ENCODE results near the gene WDFY2.

Gene WDFY2

DNA sequence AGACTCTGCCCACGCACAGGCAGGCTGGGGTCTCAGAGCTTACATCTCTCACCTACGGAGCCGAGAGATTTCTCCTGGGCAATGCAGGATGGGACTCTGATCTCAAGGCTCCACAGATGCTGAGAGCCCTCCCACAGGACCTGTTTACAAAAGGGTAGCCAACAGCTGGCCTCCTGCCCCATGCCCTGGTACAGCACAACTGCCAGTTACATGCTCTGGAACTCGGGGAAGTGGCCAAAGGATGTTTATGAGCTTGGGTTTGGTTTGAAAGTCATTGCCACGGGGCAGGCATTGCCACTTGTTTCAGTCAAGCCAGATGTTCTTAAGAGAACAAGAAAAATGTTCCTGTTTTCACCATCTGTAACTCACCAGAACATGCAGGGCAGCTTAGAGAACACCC, 216.2 kb downstream of the WDFY2 start:
- no peak for DNase-seq (ENCODE audit: low read depth)

DNA sequence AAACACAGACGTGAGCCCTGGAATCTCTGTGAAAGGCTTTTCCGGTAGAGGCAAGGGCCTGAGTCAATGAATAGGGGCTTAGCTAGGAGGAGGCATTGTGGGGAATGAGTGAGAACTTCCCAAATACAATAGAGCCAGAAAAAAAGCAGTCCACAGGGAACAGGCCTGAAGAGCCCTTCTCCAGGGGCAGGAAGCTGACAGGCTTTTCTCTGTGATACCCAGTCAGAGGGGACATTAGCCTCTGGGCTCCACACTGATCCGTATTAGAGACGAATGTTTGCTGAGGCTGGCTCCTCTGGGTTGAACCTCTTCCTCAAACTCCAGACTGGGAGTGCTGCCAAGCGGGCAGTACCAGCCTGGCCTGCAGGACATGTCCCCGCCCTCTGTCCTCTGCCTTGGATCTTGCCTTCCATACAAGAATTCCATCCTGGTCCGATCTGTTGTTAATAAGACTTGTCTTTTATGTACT, 217.4 kb downstream of the WDFY2 start:
- DNase-seq (ENCODE audit: low read depth), result no peak

DNA sequence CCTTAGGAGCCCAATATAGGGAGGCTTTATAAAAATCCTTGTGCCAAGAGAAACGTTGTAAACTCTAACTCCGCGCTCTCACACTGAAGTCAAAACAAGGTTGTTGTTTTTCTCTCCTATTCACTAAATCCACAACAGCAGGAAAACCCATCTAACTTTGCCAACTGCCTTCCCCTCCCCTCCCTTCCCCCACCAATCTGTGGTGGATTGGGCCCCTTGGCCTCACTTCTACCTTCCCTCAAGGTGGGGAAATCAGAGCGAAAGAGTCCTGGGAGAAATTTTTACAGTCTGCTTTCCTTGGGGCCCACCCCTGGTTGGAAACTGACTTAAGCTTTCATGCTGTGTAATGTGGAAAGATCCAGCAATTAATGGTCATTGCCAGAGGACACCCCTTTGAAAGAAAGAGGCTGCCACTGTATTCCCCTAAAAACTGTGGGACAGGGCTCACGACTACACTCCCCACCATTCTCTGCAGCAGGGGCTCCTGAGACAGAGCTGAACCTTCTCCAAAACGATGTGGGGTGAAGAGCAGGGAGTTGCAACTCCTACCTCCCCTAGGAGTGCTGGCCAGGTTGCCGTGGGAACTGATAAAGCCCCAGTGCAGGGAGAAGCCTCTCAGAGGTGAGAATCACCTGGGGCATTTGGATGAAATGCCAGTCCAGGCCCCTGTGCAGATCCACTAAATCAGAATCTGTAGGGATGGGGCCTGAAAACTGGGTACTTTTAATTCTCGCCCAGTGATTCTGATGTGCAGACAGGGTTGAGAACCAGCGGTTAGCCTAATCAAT, 218.6 kb downstream of the WDFY2 start:
- DNase-seq (ENCODE audit: low read depth), result no peak

DNA sequence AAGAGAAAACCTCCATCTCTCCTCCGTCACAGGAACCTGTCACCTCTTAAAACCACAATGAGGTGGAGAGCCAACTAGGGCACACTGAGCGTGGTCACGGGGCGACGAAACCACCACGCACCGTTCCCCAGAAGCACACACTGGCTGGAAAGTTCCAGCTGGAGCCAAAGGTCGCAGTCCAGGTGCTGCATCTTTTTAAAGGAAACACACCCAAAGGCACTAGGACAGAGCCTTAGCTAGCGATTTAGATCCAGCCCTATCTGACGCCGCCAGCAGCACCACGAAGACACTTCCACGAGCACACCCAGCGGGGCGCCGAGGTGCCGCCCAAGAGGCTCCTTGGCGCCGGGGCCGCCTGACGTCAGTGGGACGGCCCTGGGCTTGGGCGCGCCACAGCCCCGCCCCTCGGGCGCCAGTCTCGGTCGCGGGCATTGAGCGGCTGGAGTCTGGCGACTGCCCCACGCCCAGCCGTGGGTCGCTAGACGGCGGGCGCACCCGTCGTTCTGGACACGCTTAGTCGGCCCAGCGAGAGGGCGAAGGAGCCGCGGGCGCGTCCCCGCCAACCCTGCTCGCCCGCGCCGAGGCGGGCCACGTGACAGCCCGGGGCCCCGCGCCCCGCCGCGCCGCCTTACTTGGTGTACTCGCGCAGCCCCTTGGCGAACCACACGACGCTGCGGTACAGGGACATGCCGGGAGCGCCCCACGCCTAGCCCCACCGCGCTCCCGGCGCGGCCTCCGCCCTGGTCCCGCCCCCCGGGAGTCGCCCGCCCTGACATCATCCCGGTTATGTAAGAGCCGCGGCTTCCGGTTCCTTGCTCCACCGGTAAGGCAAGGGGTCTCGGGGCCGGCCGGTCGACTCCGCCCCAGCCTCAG, 219.4 kb downstream of the WDFY2 start, which contains the start of gene DHRS12:
Gene DHRS12 (minus strand): TSS at position 742 of the 873 bp plus-strand sequence. CDS start 4,504 bp downstream, outside the sequence.
- no peak for DNase-seq (ENCODE audit: low read depth)

DNA sequence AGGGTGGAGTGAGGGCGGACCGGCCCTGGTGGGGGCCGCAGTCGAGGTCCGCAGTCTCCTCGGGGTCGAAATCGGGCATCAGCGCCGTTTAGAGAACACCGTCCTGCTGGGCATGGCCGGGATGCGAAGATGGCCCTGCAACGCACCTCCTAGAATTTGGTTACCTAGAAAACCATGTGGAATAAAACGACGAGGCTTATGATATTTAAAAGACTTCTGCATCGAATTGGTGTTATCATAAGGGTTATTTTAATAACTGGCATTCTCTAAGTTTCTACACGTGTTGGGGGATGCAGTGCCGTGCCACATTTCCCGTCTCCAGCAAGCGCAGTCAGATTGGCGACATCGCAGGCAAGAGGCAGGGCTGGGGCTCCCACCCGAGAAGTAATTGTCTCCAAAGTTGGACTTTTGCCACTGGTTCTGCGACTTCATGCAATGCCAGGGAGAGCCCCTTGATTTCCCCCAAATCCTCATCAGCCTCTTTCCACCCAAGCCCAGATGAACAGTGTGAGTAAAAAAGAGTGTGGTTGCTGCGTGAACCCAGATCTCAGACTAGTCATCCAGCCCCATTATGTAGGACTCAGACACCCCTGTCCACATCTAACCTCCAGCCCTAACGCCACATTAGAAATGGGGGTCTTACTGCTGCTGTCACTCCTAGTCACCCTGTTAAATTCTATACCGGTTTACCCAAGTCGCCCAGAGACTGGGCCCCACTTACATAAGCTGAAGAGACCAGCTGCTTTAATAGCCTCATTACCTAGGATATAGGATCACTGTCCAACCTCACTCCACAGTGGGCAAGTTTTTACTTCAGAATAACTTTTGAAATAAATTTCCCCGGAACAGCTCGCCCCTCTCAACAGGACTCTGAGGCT, 220.3 kb downstream of the WDFY2 start:
- DNase-seq (ENCODE audit: low read depth), result no peak

DNA sequence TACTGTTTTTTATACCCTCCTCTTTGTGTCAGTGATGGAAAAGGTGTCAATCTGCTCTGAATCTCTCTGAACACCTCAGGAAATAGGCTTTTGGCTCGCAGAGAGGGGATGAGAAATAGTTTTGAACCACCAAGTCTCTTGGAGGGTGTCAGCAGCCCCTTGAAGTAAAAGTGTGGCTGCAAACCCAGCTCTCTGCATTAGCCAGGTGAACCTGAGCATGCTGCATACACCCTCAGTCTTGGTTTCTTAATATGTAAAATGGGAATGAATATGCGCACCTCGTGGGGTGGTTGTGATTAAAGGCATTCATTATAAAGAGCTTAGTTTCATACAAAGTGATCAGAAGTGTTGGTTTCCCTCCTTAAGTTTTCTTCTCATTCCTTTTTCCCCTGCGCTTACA, 221.1 kb downstream of the WDFY2 start:
- no peak for DNase-seq (ENCODE audit: low read depth)

DNA sequence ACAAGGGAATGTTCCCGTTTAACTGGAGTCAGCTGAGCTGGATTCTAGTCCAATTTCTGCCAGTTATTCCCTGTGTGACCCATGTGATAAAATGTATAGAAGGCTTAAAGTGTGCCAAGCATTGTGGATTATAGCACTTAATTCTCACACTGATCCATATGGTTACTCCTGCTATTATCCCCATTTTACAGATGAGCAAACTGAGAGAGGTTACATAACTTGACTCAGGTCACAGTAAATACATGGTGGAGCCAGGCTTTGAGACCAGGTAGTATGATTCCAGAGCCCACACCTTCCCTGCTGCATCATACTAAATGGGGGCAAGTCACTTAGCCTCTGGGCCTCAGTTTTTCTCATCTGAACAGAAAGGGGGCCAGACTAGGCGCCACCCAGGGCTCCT, 221.7 kb downstream of the WDFY2 start:
- no peak for DNase-seq (ENCODE audit: low read depth)

DNA sequence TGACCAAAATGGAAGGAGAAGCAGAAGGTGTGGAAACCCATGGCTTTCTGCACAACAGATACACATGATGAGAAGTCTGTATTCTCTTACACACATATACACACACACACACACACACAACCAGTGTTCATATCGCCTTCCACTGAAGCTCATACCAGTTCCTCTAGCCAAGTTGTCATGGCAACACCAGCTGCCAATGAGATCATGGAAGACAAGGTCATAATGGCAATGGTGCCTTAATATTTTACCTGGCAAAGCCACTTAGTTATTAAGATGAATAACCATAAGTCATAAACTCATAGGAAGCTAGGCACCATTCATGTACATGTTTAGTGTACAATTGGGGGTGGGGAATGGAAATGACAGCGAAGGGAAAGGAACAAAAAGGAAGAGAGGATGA, 222.3 kb downstream of the WDFY2 start:
- no peak for DNase-seq (ENCODE audit: low read depth)

DNA sequence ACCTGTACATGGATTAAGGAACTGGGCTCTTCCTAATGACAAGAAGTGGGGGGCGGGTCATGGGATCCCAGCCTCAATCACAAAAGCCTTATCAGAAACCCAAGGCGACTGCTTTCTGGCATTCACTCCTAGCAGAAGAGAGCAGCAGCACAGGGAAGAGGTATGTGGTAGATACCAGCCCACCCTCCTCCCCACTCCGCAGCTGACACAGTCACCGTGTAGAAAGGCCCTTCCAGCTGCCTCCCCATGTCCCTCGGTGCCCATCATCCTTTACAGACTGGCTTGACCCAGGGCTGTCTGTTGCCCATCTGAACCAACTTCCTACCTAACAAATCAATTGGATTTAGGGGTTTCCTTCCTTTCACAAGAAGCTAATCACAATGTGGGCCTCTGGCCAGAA, 222.8 kb downstream of the WDFY2 start:
- DNase-seq (ENCODE audit: low read depth), result no peak

DNA sequence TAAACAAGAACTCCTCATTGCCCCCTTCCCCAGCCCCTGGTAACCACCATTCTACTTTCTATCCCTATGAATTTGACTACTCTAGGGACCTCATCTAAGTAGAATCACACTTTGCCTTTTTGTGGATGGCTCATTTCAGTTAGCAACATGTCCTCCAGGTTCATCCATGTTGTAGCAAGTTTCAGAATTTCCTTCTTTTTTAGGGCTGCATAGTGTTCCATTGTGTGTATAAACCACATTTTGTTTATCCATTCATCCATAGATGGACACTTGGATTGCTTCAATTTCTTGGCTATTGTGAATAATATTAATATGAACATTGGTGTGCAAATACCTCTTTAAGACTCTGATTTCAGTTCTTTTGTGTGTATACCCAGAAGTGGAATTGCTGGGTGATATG, 224.5 kb downstream of the WDFY2 start:
- no peak for DNase-seq (ENCODE audit: low read depth)

DNA sequence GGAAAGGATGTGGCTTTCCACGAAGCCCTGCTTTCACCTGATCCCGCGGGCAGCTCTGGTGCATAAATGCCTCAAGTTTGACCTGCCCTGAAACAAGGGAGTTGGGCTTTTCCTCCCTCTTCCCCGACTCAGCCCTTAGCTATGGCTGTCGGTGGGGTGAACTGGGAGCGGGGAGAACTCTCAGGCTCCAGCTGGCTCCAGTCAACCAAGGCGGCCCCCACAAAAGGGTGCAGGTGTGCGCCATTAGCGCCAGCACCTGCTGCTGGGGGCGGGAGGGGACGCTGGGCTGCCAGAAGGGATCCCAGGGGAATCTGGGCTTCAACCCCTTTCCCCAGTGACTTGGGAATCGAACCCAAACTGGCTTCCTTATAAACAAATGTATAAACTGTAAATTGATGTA, 226.8 kb downstream of the WDFY2 start:
- no peak for DNase-seq (ENCODE audit: low read depth)

DNA sequence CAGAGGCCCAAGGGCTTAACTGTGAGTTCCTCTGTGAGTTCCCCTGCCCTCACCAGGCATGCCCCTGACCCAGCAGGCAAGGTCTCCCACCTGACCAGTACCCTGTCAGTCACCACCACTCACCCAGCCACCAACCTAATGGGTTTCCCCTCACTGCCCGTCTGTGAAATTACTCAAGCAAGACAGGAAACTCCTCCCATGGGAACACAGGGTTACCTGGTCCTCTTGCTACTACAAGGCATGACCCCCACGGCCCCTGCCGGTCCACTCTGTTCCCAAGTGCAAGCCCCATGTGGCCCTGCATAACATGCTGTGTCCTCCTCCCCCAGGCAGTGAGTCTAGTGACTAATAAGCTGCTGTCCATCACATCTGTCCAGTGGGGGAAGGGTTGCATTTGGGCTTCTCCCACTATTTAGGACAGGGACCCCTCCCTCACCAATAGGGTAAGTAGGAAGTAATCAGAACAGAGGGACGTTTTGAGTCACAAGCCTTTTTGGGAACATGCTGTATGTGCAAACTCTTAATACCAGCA, 227.7 kb downstream of the WDFY2 start:
- no peak for DNase-seq (ENCODE audit: low read depth)

DNA sequence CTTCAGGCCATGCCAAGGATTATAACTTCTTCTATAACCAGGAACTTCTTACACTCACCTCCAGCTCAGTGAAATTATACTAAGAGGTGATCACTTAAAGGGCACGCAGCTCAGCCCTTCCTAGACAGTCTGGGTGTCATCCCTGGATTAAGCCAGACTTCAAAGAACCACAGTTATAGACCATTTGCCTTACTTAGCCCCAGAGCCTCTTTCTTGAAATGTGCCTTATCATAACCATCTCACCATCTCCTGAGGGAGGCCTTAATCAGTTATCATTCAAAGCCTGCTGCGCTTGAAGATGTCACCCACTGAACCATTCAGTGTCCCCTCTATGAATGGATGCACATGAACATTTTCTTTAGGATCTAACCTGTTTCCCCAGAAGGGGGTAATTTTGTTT, 229.8 kb downstream of the WDFY2 start:
- no peak for DNase-seq (ENCODE audit: low read depth)

DNA sequence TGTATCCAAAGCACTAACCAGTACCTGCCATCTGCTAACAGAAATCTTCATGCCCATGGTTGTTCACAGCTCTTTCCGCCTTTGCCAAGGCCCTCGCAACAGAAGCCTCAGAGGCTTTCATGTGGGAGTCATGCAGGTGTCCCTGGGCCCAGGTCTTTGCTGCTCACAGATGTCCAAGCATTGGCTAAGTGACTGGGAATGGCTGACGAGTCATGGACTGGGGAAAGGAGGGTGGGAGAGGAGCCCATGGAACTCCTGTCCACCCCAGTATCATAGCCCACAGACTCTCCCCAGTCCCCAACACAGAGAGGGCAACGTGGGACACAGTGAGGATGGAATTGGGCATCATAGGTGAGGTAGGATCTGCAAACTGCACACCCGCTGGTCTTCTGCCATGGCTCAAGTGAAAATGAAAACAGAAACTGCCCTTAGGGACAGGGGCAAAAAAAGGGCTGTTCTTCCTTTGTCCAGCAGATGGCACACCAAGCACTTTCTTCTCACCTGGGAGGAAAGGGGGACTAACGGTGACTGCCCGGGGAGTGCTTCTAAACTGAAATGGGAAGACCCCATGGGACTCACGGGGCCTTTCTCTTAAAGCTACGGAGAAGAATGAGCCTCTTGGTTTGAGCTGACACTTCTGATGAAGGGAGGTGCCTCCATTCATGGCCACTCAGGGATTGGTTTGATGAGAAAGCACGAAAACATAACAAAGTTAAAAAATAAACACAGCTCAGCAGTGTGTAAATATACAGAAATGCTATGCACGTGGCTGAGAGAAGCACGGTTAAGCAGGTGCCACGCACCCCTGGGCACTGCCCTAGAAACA, 230.8 kb downstream of the WDFY2 start:
- no peak for DNase-seq (ENCODE audit: low read depth)

DNA sequence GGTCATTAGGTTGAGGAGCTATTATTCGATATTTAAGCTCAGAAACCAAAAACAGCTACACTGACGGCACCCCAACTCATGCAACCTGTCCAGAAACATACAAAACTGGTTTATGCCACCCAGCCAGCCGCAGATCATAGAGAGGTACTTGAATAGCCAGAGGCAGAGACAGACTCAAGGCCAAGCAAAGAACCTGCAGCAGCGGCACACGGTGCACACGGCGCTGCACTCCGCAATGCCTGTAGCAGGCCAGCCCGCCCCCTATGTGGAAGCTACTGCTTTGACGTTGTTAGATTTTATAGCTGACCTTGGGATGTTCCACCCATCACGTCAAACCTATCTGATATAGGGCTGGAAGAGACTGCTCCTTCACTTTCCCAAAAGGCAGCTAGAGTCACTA, 231.6 kb downstream of the WDFY2 start:
- no peak for DNase-seq (ENCODE audit: low read depth)

DNA sequence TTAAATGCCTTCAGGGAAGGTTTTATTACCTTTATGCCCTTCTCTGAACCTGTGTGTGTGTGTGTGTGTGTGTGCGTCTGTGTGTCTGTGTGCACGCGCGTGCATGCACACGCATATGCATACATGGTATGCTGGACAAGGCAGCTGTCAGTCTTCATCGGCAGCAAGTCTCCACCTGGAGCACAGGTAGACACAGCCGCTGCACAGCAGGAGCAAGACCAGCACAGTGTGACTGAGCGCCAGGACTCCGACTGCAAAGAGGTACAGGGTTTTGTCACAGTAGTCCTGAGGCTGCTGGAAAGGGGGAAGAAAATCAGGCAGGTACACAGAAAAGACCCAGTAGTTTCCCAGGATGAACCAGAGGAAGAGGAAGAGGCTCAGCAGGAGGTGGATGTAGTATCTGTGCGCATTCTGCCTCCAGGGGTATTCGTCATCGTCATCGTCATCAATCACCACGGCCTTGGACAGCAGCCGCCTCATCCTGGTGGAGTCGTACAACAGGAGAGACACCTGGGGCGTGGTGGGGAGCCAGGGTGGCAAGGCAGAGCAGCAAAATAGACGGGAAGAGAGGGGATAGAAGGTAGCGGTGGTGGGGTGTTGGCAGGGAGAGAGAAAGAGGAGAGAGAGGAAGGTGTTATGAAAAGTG, 232.5 kb downstream of the WDFY2 start:
- DNase-seq (ENCODE audit: low read depth), result no peak

All from GM04503 (cell line).